ENCODE data around the gene ENO3. TPM values are rescaled to one million over a fixed set of nuclear protein-coding genes. Genes with fewer than 3 reads are reported as not detected.

The ENO3 gene
- total RNA-seq, 1 donor from 2014 or later = 534 TPM

GRCh38 chr17:4994081-4994595, 43.2 kb downstream of the ENO3 start:
- no peak for ATAC-seq (ENCODE audit: poor library complexity)
- intact Hi-C loops (cut with DNase I) = no loop called here

GRCh38 chr17:4997302-4998026, 46.5 kb downstream of the ENO3 start, which contains the start of the genes INCA1 and KIF1C:
TSS of gene INCA1 (minus strand) at chr17:4997522. CDS start at chr17:4994437, 3,085 bp downstream.
TSS of gene KIF1C (plus strand) at chr17:4997950. CDS start at chr17:5000247, 2,297 bp downstream.
- DNase-seq = peak; percentile 97
- ATAC-seq (ENCODE audit: poor library complexity) = peak; percentile 92
- intact Hi-C loops (cut with DNase I) = no loop called here

More at GRCh38 chr17:4994081-4994595, 43.2 kb downstream of the ENO3 start:
- DNase-seq = no peak

- DNase-seq (peak; percentile 75), ATAC-seq (ENCODE audit: poor library complexity) (peak; percentile 23)
- intact Hi-C loops (cut with DNase I) = no loop called here
Measured at GRCh38 chr17:4998027-4998731, 47.3 kb downstream of the ENO3 start.

- ATAC-seq (ENCODE audit: poor library complexity) = peak; percentile 1
- intact Hi-C loops (cut with DNase I) = no loop called here
- no peak for DNase-seq
Measured at GRCh38 chr17:4998732-4999429, 48.0 kb downstream of the ENO3 start.

GRCh38 chr17:4999430-5000093, 48.6 kb downstream of the ENO3 start:
- peak; percentile 7 for ATAC-seq (ENCODE audit: poor library complexity)
- no peak for DNase-seq
- intact Hi-C loops (cut with DNase I) = no loop called here

- peak; percentile 63 for ATAC-seq (ENCODE audit: poor library complexity)
- DNase-seq = peak; percentile 92
- intact Hi-C loops (cut with DNase I) = no loop called here
Measured at GRCh38 chr17:5000237-5000639, 49.3 kb downstream of the ENO3 start.

- ATAC-seq (ENCODE audit: poor library complexity) (no peak), DNase-seq (no peak)
- intact Hi-C loops (cut with DNase I) = no loop called here
Measured at GRCh38 chr17:5002121-5002788, 51.3 kb downstream of the ENO3 start.

- DNase-seq = no peak
- no peak for ATAC-seq (ENCODE audit: poor library complexity)
- intact Hi-C loops (cut with DNase I) = no loop called here
Measured at GRCh38 chr17:5003214-5003867, 52.4 kb downstream of the ENO3 start.

Small RNA genes within 50 kb of the gene (microRNA-seq; reads per million reads assigned to microRNA genes)
- gene MIR6864 = not detected
- not detected for gene MIR6865

Other genes with a start within 250 kb of the ENO3 start
- gene PELP1, start 247.0 kb upstream of the ENO3 start, total RNA-seq = 39.3 TPM
- 23.4 TPM for gene ARRB2, start 240.5 kb upstream of the ENO3 start, total RNA-seq
- gene MED11, start 219.7 kb upstream of the ENO3 start, total RNA-seq = 18.0 TPM
- not detected for gene ZMYND15, start 211.3 kb upstream of the ENO3 start, total RNA-seq
- gene CXCL16, start 211.2 kb upstream of the ENO3 start, total RNA-seq = 2.7 TPM
- not detected for gene TM4SF5, start 179.2 kb upstream of the ENO3 start, total RNA-seq
- 0.62 TPM for gene VMO1, start 164.8 kb upstream of the ENO3 start, total RNA-seq
- gene GLTPD2, start 162.2 kb upstream of the ENO3 start, total RNA-seq = not detected
- gene PSMB6, start 155.0 kb upstream of the ENO3 start, total RNA-seq = 214 TPM
- gene PLD2, start 144.0 kb upstream of the ENO3 start, total RNA-seq = 13.6 TPM
- 47.6 TPM for gene MINK1, start 117.8 kb upstream of the ENO3 start, total RNA-seq
- gene C17orf107, start 51.6 kb upstream of the ENO3 start, total RNA-seq = 0.51 TPM
- 0.30 TPM for gene CHRNE, start 48.0 kb upstream of the ENO3 start, total RNA-seq
- gene GP1BA, start 18.8 kb upstream of the ENO3 start, total RNA-seq = not detected
- gene SLC25A11, start 11.1 kb upstream of the ENO3 start, total RNA-seq = 208 TPM
- 85.8 TPM for gene RNF167, start 10.9 kb upstream of the ENO3 start, total RNA-seq
- 179 TPM for gene PFN1, start 2.6 kb upstream of the ENO3 start, total RNA-seq
- 158 TPM for gene SPAG7, start 16.7 kb downstream of the ENO3 start, total RNA-seq
- gene CAMTA2, start 36.6 kb downstream of the ENO3 start, total RNA-seq = 29.4 TPM
- gene INCA1, start 46.4 kb downstream of the ENO3 start, total RNA-seq = 2.8 TPM
- 720 TPM for gene KIF1C, start 46.8 kb downstream of the ENO3 start, total RNA-seq
- gene SLC52A1, start 84.3 kb downstream of the ENO3 start, total RNA-seq = not detected
- gene ZFP3, start 127.3 kb downstream of the ENO3 start, total RNA-seq = 9.3 TPM
- gene ZNF232, start 160.8 kb downstream of the ENO3 start, total RNA-seq = 3.3 TPM
- not detected for gene USP6, start 164.9 kb downstream of the ENO3 start, total RNA-seq
- 5.2 TPM for gene ZNF594, start 240.7 kb downstream of the ENO3 start, total RNA-seq

Measured in Right ventricle myocardium superior (tissue), 1 donor.